ENCODE results near the gene TNS1.

Gene TNS1

DNA sequence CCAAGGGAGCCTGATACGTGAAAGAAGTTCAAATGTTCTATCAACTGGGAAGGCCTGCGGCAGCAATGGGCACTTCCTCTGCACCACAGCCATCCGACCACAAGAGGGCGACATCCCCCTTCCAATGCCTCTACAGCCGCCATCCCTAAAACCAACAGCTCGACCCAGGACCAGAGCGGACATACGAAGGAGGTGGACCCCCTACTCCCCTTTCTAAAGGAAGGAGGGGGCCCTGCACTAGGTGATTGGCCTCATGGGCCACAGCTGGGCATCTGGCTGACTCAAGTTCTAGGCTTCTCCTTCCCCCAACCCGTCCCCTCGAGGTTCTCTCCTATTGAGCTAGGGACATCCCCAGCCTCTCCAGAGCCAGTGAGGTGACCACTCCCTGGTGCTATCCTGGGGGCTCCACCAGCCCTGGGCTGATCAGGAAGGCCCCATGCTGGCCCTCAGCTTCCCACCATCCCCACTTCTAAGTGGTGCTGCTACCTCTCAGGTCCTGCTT, 217.2 kb downstream of the TNS1 start:
- no peak overlapping the region for H3K4me3 ChIP-seq (ENCODE audit: low read depth, low read length)
- TF ChIP-seq, protein P1, sequence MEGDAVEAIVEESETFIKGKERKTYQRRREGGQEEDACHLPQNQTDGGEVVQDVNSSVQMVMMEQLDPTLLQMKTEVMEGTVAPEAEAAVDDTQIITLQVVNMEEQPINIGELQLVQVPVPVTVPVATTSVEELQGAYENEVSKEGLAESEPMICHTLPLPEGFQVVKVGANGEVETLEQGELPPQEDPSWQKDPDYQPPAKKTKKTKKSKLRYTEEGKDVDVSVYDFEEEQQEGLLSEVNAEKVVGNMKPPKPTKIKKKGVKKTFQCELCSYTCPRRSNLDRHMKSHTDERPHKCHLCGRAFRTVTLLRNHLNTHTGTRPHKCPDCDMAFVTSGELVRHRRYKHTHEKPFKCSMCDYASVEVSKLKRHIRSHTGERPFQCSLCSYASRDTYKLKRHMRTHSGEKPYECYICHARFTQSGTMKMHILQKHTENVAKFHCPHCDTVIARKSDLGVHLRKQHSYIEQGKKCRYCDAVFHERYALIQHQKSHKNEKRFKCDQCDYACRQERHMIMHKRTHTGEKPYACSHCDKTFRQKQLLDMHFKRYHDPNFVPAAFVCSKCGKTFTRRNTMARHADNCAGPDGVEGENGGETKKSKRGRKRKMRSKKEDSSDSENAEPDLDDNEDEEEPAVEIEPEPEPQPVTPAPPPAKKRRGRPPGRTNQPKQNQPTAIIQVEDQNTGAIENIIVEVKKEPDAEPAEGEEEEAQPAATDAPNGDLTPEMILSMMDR (IDR thresholded peaks at IDR 0.05; ENCODE audit: low read depth, low read length) = peak; percentile 86

- TF ChIP-seq, protein P1 (IDR thresholded peaks at IDR 0.05; ENCODE audit: low read depth, low read length) = no peak
- H3K4me3 ChIP-seq (ENCODE audit: low read depth, low read length) = no peak overlapping the region
Observed at GRCh38 chr2:217784996-217785543, 217.7 kb downstream of the TNS1 start.

- TF ChIP-seq, protein P1 (IDR thresholded peaks at IDR 0.05; ENCODE audit: low read depth, low read length) = no peak
- no peak overlapping the region for H3K4me3 ChIP-seq (ENCODE audit: low read depth, low read length)
Observed at GRCh38 chr2:217783243-217783642, 219.6 kb downstream of the TNS1 start.

GRCh38 chr2:217777906-217778305, 224.9 kb downstream of the TNS1 start:
- no peak overlapping the region for H3K4me3 ChIP-seq (ENCODE audit: low read depth, low read length)
- TF ChIP-seq, protein P1 (IDR thresholded peaks at IDR 0.05; ENCODE audit: low read depth, low read length) = no peak

GRCh38 chr2:217776631-217777030, 226.2 kb downstream of the TNS1 start:
- TF ChIP-seq, protein P1 (IDR thresholded peaks at IDR 0.05; ENCODE audit: low read depth, low read length) = no peak
- H3K4me3 ChIP-seq (ENCODE audit: low read depth, low read length) = no peak overlapping the region

DNA sequence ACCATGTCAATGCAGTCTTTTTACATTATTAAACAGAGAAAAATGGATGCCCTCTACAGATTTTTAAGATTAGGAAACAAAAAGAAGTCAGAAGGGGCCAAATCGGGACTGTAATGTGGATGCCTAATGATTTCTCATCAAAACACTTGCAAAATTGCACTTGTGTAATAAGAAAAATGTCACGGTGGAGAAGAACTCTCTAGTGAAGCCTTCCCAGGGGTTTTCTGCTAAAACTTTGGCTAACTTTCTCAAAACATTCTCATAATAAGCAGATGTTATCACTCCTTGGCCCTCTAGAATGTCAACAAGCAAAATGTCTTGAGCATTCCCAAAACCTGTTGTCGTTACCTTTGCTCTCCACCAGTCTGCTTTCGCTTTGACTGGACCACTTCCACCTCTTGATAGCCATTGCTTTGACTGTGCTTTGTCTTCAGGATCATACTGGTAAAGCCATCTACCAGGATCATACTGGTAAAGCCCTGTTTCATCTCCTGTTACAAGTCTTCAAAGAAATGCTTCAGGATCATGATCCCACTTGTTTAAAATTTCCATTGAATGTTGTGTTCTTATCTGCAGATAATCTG, 226.8 kb downstream of the TNS1 start:
- TF ChIP-seq, protein P1 (IDR thresholded peaks at IDR 0.05; ENCODE audit: low read depth, low read length) = no peak
- no peak overlapping the region for H3K4me3 ChIP-seq (ENCODE audit: low read depth, low read length)

- TF ChIP-seq, protein P1 (IDR thresholded peaks at IDR 0.05; ENCODE audit: low read depth, low read length) = no peak
- H3K4me3 ChIP-seq (ENCODE audit: low read depth, low read length) = no peak overlapping the region
Observed at GRCh38 chr2:217774232-217774631, 228.6 kb downstream of the TNS1 start.
